ENCODE results near the gene CYP39A1.

GRCh38 chr6:46652603-46653438 lies at the start of gene CYP39A1, which contains the start of gene SLC25A27:
- TF ChIP-seq CTCF (conservative IDR thresholded peaks at IDR 0.05; ENCODE audit: low read depth, low read length) (no peak), EZH2 (IDR thresholded peaks at IDR 0.05; ENCODE audit: borderline replicate concordance, low read depth, low read length, poor library complexity, severe bottlenecking) (peak; percentile 30)
